HG03103 (cell line): ENCODE measurements around the gene FREM1.
"Not testable (repeated sequence)": the region's sequence is repeated elsewhere in the genome, so short reads cannot be mapped to it uniquely, and the experiment has no call there.

Experiments used
- ATAC-seq: cut with Tn5 transposase; IDR thresholded peaks from one replicate; pipeline ENCODE4 v1.9.1; 2021; ENCODE audit warnings: low read depth; ENCODE audit not compliant: unreplicated experiment

FREM1 gene

GRCh38 chr9:14909961-14910805 lies at the start of gene FREM1:
FREM1 (minus strand) TSS chr9:14910428; CDS start chr9:14868977, 41,451 bp downstream.
- no peak for ATAC-seq

- ATAC-seq: no peak
Observed at GRCh38 chr9:14958989-14959388, 48.8 kb upstream of the FREM1 start.

- ATAC-seq: no peak
Observed at GRCh38 chr9:14957109-14957508, 46.9 kb upstream of the FREM1 start.

- no peak for ATAC-seq
Observed at GRCh38 chr9:14956208-14956607, 46.0 kb upstream of the FREM1 start.

- no peak for ATAC-seq
Observed at GRCh38 chr9:14945351-14945750, 35.1 kb upstream of the FREM1 start.

GRCh38 chr9:14941501-14942405 lies 31.5 kb upstream of the FREM1 start:
- no peak for ATAC-seq

- no peak for ATAC-seq
Observed at GRCh38 chr9:14939378-14939777, 29.1 kb upstream of the FREM1 start.

- ATAC-seq: no peak
Observed at GRCh38 chr9:14937216-14937615, 27.0 kb upstream of the FREM1 start.

GRCh38 chr9:14936491-14936890 lies 26.3 kb upstream of the FREM1 start:
- no peak for ATAC-seq

GRCh38 chr9:14935964-14936363 lies 25.7 kb upstream of the FREM1 start:
- no peak for ATAC-seq

- no peak for ATAC-seq
Observed at GRCh38 chr9:14935106-14935751, 25.0 kb upstream of the FREM1 start.

- ATAC-seq: no peak
Observed at GRCh38 chr9:14932641-14933040, 22.4 kb upstream of the FREM1 start.

GRCh38 chr9:14932231-14932630 lies 22.0 kb upstream of the FREM1 start:
- no peak for ATAC-seq

- ATAC-seq: no peak
Observed at GRCh38 chr9:14926941-14927624, 16.9 kb upstream of the FREM1 start.

- ATAC-seq: no peak
Observed at GRCh38 chr9:14924230-14925219, 14.3 kb upstream of the FREM1 start.

- ATAC-seq: no peak
Observed at GRCh38 chr9:14923701-14924100, 13.5 kb upstream of the FREM1 start.

GRCh38 chr9:14920805-14921204 lies 10.6 kb upstream of the FREM1 start:
- ATAC-seq: not testable (repeated sequence)

- no peak for ATAC-seq
Observed at GRCh38 chr9:14913366-14913765, 3.1 kb upstream of the FREM1 start.

GRCh38 chr9:14912859-14913258 lies 2.6 kb upstream of the FREM1 start:
- ATAC-seq: no peak
